Renal cortex interstitium (tissue), 15 donors: Measurements from ENCODE around the gene STAC2. TPM values are rescaled to one million over a fixed set of nuclear protein-coding genes. Genes with fewer than 3 reads are reported as not detected.
"Not testable (repeated sequence)": the region's sequence is repeated elsewhere in the genome, so short reads cannot be mapped to it uniquely, and the experiment has no call there.

Experiments
- DNase-seq, 11 donors: peaks; one replicate each; pipeline ENCODE4 v3.0.0-alpha.2; 2013; ENCODE audit warnings: low read depth in 9 of 11, low spot score in 4 of 11; ENCODE audit errors: extremely low read depth in 1 of 11
- long read RNA-seq, 16 experiments: transcript quantifications; one replicate each; lab custom pipeline, GENCODE V29; 2026
- polyA plus RNA-seq, 3 donors: library from polyadenylated mRNA; unstranded; fragments of 120-200 nt; gene quantifications; one replicate each; pipeline ENCODE4 v1.2.1, GENCODE V29; 2013; ENCODE audit not compliant: insufficient read length in 3 of 3

STAC2 gene, protein sequence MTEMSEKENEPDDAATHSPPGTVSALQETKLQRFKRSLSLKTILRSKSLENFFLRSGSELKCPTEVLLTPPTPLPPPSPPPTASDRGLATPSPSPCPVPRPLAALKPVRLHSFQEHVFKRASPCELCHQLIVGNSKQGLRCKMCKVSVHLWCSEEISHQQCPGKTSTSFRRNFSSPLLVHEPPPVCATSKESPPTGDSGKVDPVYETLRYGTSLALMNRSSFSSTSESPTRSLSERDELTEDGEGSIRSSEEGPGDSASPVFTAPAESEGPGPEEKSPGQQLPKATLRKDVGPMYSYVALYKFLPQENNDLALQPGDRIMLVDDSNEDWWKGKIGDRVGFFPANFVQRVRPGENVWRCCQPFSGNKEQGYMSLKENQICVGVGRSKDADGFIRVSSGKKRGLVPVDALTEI
- 1 to 10 TPM; 3.3 to 4.5 (median 3.6) TPM for polyA plus RNA-seq
- long read RNA-seq, donor 1, result 0 reads
- long read RNA-seq, donor 2, partial matches to known transcripts, result 0 of 1 reads
- long read RNA-seq, donor 2, other reads (novel, unspliced or antisense), result 0 of 1 reads
- long read RNA-seq, donor 3, partial matches to known transcripts, result 0 of 1 reads
- long read RNA-seq, donor 3, other reads (novel, unspliced or antisense), result 0 of 1 reads
- long read RNA-seq, donor 4, result 0 reads
- long read RNA-seq, donor 5, result 0 reads
- long read RNA-seq, donor 6, result 0 reads
- long read RNA-seq, donor 7, partial matches to known transcripts, result 0 of 1 reads
- long read RNA-seq, donor 7, other reads (novel, unspliced or antisense), result 0 of 1 reads
- long read RNA-seq, donor 8, result 0 reads
- long read RNA-seq, donor 9, result 0 reads
- long read RNA-seq, donor 10, result 0 reads
- long read RNA-seq, donor 11, partial matches to known transcripts, result 0 of 1 reads
- long read RNA-seq, donor 11, other reads (novel, unspliced or antisense), result 0 of 1 reads
- long read RNA-seq, donor 12, result 0 reads
- long read RNA-seq, donor 13, result 0 reads
- long read RNA-seq, donor 14, result 0 reads
- long read RNA-seq, donor 15, result 0 reads
- long read RNA-seq, donor 16, partial matches to known transcripts, result 0 of 2 reads
- long read RNA-seq, donor 16, other reads (novel, unspliced or antisense), result 0 of 2 reads

- DNase-seq, result peak in 2 of 11 donors; percentile 40 to 81
These were observed at the start of gene STAC2 for GRCh38 chr17:39225308-39225958. STAC2 (minus strand) TSS chr17:39225945; CDS start chr17:39225502, 443 bp downstream.

GRCh38 chr17:39271546-39271945 lies 45.8 kb upstream of the STAC2 start:
- DNase-seq, result no peak

GRCh38 chr17:39270923-39271322 lies 45.2 kb upstream of the STAC2 start:
- DNase-seq, result peak in 3 of 11 donors; percentile 3 to 7 (median 6)

DNA sequence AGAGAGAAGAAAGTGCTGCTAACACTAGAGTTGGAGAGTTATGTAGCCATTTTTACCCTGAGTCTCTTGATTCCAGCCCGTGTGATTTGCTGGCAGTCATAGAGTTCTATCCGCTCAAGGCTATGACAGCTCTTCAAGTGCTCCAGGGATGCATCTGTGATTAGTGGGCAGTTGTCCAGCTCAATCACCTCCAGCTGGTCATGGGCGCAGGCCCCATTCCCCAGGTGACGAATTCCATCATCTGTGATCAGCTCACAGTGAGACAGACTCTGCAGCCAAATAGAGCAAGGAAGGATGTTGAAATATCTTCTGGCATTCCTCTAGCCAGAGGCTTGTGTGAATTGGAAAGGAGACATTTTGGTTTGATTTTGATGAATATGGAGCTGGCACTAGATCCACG lies 38.4 kb upstream of the STAC2 start:
- DNase-seq, result no peak

DNA sequence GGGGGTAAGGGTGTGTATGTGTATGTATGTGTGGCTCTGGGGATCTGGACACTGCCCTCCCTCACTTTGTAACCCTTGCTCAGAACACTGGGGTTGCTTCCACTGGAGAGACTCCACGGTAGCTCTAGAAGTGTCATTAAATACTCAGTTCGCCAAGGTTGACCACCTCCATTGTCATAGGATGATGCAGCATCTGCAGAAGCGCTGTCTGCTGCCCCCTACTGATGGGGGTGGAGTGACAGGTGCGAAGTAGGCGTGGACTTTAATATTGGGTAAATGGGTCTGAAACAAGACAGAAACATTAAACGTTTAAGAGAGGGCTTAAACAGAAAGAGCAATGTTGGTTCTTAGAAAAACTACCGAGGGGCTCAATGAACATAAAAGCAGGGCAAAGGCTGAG lies 35.5 kb upstream of the STAC2 start:
- no peak for DNase-seq

- no peak for DNase-seq
These were observed 27.2 kb upstream of the STAC2 start for GRCh38 chr17:39252788-39253460.

- no peak for DNase-seq
These were observed 26.3 kb upstream of the STAC2 start for GRCh38 chr17:39251997-39252396.

DNA sequence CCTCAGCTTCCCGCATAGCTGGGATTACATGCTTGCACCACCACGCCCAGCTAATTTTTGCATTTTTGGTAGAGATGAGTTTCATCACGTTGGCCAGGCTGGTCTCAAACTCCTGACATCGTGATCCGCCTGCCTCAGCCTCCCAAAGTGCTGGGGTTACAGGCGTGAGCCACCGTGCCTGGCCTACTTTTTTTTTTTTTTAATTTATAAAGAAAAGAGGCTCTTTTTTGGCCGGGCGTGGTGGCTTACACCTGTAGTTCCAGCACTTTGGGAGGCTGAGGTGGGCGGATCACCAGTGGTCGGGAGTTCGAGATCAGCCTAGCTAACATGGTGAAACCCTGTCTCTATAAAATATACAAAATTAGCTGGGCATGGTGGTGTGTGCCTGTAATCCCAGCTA lies 24.3 kb upstream of the STAC2 start:
- not testable (repeated sequence) for DNase-seq

DNA sequence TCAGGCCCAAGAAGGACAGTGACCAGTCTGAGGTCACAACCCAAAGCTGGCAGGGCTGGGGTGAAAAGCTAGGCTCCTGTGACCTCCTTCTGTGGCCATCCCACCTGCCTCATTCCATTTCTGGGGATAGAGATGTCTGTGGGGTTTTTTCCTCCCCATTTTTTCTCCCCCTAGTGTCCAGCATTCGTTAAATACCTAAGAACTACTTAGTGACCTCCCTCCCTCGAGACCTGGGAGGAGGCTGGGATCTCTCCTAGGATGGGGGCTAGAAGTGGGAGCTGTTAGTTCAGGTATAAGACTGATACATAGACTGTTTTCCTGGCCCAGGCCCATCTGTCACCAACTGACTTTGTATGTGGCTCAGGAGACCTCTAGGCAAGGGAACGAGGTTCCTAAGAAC lies 20.5 kb upstream of the STAC2 start:
- DNase-seq, result no peak

DNA sequence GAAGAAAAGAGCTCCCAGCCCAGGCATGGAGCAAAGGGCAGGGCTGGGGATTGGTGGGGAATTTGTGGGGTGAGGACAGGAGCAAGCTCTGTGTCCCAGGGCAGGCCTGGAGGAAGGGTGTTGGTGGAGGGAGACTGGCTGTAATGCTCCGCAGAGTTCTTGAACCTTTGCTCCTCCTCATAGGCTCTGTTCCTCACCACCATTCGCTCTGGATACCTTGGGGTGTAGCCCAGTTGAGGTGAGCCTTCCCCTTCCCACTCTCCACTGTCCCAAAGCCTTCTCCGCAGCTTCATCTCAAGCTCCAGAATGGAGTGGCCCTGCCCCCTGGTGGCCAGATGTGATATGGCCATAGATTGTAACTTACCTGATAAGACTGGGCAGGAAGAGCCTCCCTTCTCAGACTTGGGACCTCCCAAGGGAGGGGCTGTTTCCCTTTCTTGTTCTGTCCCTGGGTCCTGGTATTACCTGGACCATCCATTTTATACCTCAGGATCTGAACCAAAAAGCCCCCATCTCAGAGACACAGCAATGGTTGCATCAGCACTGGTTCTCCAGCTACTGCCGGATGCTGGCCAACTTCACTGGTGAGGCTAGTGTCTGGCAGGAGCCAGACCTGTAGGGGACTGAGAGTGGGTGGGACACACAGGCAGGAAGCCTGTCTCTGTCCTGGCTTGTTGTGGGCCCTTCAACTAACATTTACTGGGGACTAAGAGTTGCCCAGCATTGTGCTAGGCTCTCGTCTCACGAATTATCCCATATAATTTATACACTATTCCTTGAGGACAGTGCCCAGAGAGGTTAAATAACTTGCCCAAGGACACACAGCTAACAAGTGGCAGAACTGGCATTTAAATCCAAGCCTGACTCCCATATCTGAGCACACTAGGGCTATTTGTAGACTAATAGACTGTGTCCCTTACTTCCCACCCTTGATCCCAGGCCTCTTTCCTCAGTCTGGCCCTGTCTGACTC lies 19.1 kb upstream of the STAC2 start:
- DNase-seq, result peak in 10 of 11 donors; percentile 63 to 86 (median 76)

DNA sequence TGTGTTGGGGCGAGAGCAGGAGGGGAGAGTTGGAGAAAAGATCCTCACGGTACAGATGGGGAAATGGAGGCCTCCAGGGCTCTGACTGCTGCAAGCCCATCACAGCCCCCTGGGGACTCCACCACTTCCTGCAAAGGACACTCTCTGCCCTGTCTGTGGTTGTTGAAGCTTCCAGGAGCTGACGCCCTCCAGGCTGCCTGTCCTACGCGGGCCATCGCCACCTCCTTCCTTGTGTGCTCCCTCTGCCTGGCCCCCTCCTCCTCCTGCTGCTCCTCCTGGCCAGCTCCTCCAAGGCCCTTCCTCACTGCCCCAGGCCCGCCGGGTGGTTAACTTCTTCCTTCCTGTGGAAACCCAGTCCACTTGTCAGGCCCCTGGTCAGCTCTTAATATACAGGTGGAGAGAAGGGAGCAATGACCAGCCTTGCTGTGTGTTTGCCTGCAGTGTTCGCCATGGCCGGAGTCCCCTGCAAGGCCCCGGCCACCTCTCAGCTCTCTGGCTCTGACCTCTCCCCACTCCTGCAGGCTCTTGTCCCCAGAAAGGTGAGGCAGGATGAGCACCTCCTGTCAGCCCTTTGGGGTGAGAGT lies 18.4 kb upstream of the STAC2 start:
- DNase-seq, result no peak

GRCh38 chr17:39243155-39243554 lies 17.4 kb upstream of the STAC2 start:
- no peak for DNase-seq

DNA sequence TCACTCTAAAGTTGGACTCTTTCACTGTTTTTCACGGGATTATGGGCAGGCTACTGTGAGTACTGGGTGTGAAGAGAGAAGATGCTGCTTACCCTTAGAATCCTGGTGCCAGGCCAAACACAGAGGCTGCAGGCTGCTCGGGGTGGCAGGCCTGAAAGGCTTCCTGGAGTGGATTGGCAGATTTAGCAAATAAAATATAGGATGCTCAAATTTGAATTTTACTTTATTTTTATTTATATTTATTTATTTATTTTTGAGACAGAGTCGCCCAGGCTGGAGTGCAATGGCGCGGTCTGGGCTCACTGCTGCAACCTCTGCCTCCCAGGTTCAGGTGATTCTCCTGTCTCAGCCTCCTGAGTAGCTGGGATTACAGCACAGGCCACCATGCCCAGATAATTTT lies 14.9 kb upstream of the STAC2 start:
- DNase-seq, result no peak

- DNase-seq, result no peak
These were observed 14.0 kb upstream of the STAC2 start for GRCh38 chr17:39239640-39240314.

- no peak for DNase-seq
These were observed 12.7 kb upstream of the STAC2 start for GRCh38 chr17:39238311-39238972.

DNA sequence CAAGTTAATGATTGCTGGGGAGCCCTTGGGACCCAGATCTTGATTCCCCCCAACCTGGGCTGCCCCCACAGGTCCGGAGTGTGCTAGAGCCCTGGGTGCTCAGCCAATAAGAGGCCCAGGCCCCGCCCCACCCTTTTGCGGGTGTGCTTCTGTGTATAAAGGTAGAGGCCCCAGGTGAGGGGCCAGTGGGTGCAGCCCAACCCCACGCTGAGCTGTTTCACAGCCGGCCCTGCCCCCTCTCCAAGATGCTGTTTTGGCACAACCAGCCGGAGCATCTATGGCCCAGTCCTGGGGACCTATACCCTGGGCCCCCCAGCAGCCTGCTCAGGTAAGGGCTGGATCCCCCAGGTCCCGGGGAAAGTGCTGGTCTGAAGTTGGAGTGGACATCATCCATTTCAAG lies 11.8 kb upstream of the STAC2 start:
- DNase-seq, result no peak
